HepG2 (cell line): Measurements from ENCODE around the gene PHKB. TPM values are rescaled to one million over a fixed set of nuclear protein-coding genes. Genes with fewer than 3 reads are reported as not detected.
A peak's percentile ranks its signal among the peaks of the same experiment; 100 is the strongest.

ENCODE experiments used
- CBX5 ChIP-seq: sonication (generic); formaldehyde crosslinking; IDR thresholded peaks from 2 replicates; pipeline ENCODE4 v1.4.0; 2020; ENCODE audit warnings: missing genetic modification reagents, borderline replicate concordance
- HDAC1 ChIP-seq: sonication (generic); formaldehyde crosslinking; IDR thresholded peaks from 2 replicates; pipeline ENCODE4 v1.5.1; 2020; ENCODE audit warnings: mild to moderate bottlenecking, missing genetic modification reagents
- JDP2 ChIP-seq: sonication (generic); formaldehyde crosslinking; IDR thresholded peaks from 2 replicates; pipeline ENCODE4 v1.8.1; 2022; ENCODE audit warnings: missing genetic modification reagents, borderline replicate concordance
- MIXL1 ChIP-seq: IDR thresholded peaks from 2 replicates; pipeline ENCODE4 v1.6.1; 2016
- NFYC ChIP-seq: IDR thresholded peaks from 2 replicates; pipeline ENCODE4 v1.6.1; 2016; ENCODE audit warnings: missing genetic modification reagents, missing compliant biosample characterization
- SATB2 ChIP-seq: sonication (generic); formaldehyde crosslinking; IDR thresholded peaks from 2 replicates; pipeline ENCODE4 v1.5.0; 2020; ENCODE audit warnings: missing genetic modification reagents
- SOX6 ChIP-seq, 2 experiments: fragments of 450-650 bp in 1 of 2; sonication (generic) in 1 of 2; formaldehyde crosslinking in 1 of 2; IDR thresholded peaks; 2 replicates each; pipeline versions ENCODE4 v1.4.0 to v1.6.1; 2017 to 2020; ENCODE audit warnings: antibody characterized with exemption in 1 of 2, mild to moderate bottlenecking in 1 of 2, missing genetic modification reagents in 1 of 2
- XBP1 ChIP-seq: sonication (generic); formaldehyde crosslinking; IDR thresholded peaks from 2 replicates; pipeline ENCODE4 v1.5.0; 2020; ENCODE audit warnings: missing genetic modification reagents
- YY1 ChIP-seq: IDR thresholded peaks from 2 replicates; pipeline ENCODE4 v1.6.1; 2011; ENCODE audit warnings: low read length, low read depth, moderate library complexity, mild to moderate bottlenecking; ENCODE audit not compliant: insufficient read depth, insufficient replicate concordance
- ZNF180 ChIP-seq: sonication (generic); formaldehyde crosslinking; IDR thresholded peaks from 2 replicates; pipeline ENCODE4 v1.4.0; 2020; ENCODE audit warnings: low read depth, missing genetic modification reagents, borderline replicate concordance
- ZNF460 ChIP-seq: sonication (generic); formaldehyde crosslinking; IDR thresholded peaks from 2 replicates; pipeline ENCODE4 v1.5.1; 2020; ENCODE audit warnings: missing genetic modification reagents, mild to moderate bottlenecking, borderline replicate concordance
- ZNF543 ChIP-seq: sonication (generic); formaldehyde crosslinking; IDR thresholded peaks from 2 replicates; pipeline ENCODE4 v1.4.0; 2020; ENCODE audit warnings: mild to moderate bottlenecking, missing genetic modification reagents
- ZNF652 ChIP-seq: IDR thresholded peaks from 2 replicates; pipeline ENCODE4 v1.6.1; 2016; ENCODE audit warnings: low read depth, borderline replicate concordance
- polyA plus RNA-seq, 8 experiments: library from polyadenylated mRNA; depleted of rRNA in 3 of 8; stranded (reverse) in 7 of 8; unstranded in 1 of 8; fragments of >200 nt; fragmentation: Illumina TruSeq in 4 of 8; extraction: Trizol in 4 of 8; gene quantifications; 2 replicates each; pipeline versions ENCODE4 v1.2.1 to v1.2.3, GENCODE V29; 2011 to 2016; ENCODE audit warnings: low read depth in 4 of 8, missing spikeins in 1 of 8, mixed read lengths in 1 of 8; ENCODE audit not compliant: insufficient read depth in 1 of 8
- total RNA-seq, 5 experiments: library from RNA; depleted of rRNA; stranded (reverse); fragments of >200 nt; fragmentation: Illumina TruSeq; extraction: Trizol; gene quantifications; 2 replicates each; pipeline ENCODE4 v1.2.3, GENCODE V29; 2016; ENCODE audit warnings: low read depth in 1 of 5
- TF ChIP-seq, protein P1 (sequence below), 2 experiments: fragments of 450-650 bp in 1 of 2; sonication (generic) in 1 of 2; formaldehyde crosslinking in 1 of 2; IDR thresholded peaks; 2 replicates each; pipeline versions ENCODE4 v1.6.1 to v1.8.0; 2016 to 2022; ENCODE audit warnings: antibody characterized with exemption in 1 of 2, mild to moderate bottlenecking in 1 of 2, missing genetic modification reagents in 1 of 2
- TF ChIP-seq, protein P2 (sequence below): sonication (generic); formaldehyde crosslinking; IDR thresholded peaks from 2 replicates; pipeline ENCODE4 v1.4.0; 2020; ENCODE audit warnings: missing genetic modification reagents
- TF ChIP-seq, protein P3 (sequence below): sonication (generic); formaldehyde crosslinking; IDR thresholded peaks from 2 replicates; pipeline ENCODE4 v1.4.0; 2020; ENCODE audit warnings: mild to moderate bottlenecking, missing genetic modification reagents
- TF ChIP-seq, protein P4 (sequence below): sonication (generic); formaldehyde crosslinking; IDR thresholded peaks from 2 replicates; pipeline ENCODE4 v1.5.1; 2020; ENCODE audit warnings: mild to moderate bottlenecking, missing genetic modification reagents, borderline replicate concordance

Gene PHKB
- total and polyA plus RNA-seq, 2 of the 13 experiments (the other 11 are each of a cell fraction or from before 2014, with no cell fraction given): 66.0 to 80.8 TPM

DNA sequence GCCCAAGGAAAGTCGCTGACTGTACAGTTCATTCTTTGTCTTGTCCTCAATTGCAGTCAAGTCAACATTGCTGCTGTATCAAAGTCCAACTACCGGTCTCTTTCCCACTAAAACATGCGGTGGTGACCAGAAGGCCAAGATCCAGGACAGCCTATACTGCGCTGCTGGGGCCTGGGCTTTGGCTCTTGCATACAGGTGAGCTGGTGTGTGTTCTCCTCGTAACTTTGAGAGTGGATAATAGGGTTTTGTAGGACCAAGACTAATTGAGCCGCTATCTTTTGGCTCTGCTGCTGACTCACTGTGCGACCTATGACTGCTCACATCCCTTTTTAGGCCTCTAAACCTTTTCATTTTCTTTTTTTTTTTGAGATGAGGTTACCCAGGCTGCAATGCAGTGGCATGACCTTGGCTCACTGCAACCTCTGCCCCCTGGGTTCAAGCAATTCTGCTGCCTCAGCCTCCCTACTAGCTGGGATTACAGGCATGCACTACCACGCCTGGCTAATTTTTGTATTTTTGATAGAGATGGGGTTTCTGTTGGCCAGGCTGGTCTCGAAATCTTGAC, 38.7 kb downstream of the PHKB start (continued):
- TF ChIP-seq HDAC1 (CRISPR knock-in tag) (peak; percentile 65), XBP1 (CRISPR knock-in tag) (no peak), NFYC (CRISPR knock-in tag) (no peak), ZNF652 (CRISPR knock-in tag) (no peak; the same call in 1 of the 2 replicates), CBX5 (CRISPR knock-in tag) (peak; percentile 75; the same call in 1 of the 2 replicates), MIXL1 (CRISPR knock-in tag) (peak; percentile 63; the same call in 1 of the 2 replicates), ZNF180 (CRISPR knock-in tag) (no peak), JDP2 (no peak), YY1 (no peak), ZNF543 (CRISPR knock-in tag) (no peak), SOX6 (IDR thresholded peaks at IDR 0.05) (no peak), SOX6 (CRISPR knock-in tag; IDR thresholded peaks at IDR 0.05) (peak; percentile 91), SATB2 (CRISPR knock-in tag) (no peak), ZNF460 (no peak)
- TF ChIP-seq, protein P1, sequence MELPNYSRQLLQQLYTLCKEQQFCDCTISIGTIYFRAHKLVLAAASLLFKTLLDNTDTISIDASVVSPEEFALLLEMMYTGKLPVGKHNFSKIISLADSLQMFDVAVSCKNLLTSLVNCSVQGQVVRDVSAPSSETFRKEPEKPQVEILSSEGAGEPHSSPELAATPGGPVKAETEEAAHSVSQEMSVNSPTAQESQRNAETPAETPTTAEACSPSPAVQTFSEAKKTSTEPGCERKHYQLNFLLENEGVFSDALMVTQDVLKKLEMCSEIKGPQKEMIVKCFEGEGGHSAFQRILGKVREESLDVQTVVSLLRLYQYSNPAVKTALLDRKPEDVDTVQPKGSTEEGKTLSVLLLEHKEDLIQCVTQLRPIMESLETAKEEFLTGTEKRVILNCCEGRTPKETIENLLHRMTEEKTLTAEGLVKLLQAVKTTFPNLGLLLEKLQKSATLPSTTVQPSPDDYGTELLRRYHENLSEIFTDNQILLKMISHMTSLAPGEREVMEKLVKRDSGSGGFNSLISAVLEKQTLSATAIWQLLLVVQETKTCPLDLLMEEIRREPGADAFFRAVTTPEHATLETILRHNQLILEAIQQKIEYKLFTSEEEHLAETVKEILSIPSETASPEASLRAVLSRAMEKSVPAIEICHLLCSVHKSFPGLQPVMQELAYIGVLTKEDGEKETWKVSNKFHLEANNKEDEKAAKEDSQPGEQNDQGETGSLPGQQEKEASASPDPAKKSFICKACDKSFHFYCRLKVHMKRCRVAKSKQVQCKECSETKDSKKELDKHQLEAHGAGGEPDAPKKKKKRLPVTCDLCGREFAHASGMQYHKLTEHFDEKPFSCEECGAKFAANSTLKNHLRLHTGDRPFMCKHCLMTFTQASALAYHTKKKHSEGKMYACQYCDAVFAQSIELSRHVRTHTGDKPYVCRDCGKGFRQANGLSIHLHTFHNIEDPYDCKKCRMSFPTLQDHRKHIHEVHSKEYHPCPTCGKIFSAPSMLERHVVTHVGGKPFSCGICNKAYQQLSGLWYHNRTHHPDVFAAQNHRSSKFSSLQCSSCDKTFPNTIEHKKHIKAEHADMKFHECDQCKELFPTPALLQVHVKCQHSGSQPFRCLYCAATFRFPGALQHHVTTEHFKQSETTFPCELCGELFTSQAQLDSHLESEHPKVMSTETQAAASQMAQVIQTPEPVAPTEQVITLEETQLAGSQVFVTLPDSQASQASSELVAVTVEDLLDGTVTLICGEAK (IDR thresholded peaks at IDR 0.05): no peak
- TF ChIP-seq, protein P1 (CRISPR knock-in tag; IDR thresholded peaks at IDR 0.05): no peak
- TF ChIP-seq, protein P2, sequence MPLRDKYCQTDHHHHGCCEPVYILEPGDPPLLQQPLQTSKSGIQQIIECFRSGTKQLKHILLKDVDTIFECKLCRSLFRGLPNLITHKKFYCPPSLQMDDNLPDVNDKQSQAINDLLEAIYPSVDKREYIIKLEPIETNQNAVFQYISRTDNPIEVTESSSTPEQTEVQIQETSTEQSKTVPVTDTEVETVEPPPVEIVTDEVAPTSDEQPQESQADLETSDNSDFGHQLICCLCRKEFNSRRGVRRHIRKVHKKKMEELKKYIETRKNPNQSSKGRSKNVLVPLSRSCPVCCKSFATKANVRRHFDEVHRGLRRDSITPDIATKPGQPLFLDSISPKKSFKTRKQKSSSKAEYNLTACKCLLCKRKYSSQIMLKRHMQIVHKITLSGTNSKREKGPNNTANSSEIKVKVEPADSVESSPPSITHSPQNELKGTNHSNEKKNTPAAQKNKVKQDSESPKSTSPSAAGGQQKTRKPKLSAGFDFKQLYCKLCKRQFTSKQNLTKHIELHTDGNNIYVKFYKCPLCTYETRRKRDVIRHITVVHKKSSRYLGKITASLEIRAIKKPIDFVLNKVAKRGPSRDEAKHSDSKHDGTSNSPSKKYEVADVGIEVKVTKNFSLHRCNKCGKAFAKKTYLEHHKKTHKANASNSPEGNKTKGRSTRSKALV: 0 out of 2 replicates have a peak, but pooled peaks have one; percentile 67
- TF ChIP-seq, protein P3, sequence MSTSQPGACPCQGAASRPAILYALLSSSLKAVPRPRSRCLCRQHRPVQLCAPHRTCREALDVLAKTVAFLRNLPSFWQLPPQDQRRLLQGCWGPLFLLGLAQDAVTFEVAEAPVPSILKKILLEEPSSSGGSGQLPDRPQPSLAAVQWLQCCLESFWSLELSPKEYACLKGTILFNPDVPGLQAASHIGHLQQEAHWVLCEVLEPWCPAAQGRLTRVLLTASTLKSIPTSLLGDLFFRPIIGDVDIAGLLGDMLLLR (CRISPR knock-in tag): no peak
- TF ChIP-seq, protein P4, sequence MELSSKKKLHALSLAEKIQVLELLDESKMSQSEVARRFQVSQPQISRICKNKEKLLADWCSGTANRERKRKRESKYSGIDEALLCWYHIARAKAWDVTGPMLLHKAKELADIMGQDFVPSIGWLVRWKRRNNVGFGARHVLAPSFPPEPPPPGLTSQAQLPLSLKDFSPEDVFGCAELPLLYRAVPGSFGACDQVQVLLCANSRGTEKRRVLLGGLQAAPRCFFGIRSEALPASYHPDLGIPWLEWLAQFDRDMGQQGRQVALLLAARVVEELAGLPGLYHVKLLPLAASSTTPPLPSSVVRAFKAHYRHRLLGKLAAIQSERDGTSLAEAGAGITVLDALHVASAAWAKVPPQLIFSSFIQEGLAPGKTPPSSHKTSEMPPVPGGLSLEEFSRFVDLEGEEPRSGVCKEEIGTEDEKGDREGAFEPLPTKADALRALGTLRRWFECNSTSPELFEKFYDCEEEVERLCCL: no peak
